Trophoblast cell (in vitro differentiated cells and primary cell): Measurements from ENCODE around the gene PAFAH2.

Experiments
- DNase-seq, 2 donors: peaks; one replicate each; pipeline ENCODE4 v3.0.0-alpha.2; 2016
- H2AFZ ChIP-seq: 2 replicates; pipeline ENCODE4 v1.6.1; 2013; ENCODE audit warnings: low read length, moderate library complexity, mild to moderate bottlenecking; ENCODE audit not compliant: insufficient read depth, poor library complexity
- H2AK5ac ChIP-seq: 2 replicates; pipeline ENCODE4 v1.6.1; 2013; ENCODE audit warnings: mild to moderate bottlenecking, low read length
- H2BK120ac ChIP-seq: 2 replicates; pipeline ENCODE4 v1.6.1; 2013; ENCODE audit warnings: low read length, mild to moderate bottlenecking, moderate library complexity; ENCODE audit not compliant: insufficient read depth, poor library complexity
- H2BK12ac ChIP-seq: 2 replicates; pipeline ENCODE4 v1.6.1; 2013; ENCODE audit warnings: mild to moderate bottlenecking, low read length, moderate library complexity
- H2BK5ac ChIP-seq: 2 replicates; pipeline ENCODE4 v1.6.1; 2013; ENCODE audit warnings: low read length, low read depth, moderate library complexity, mild to moderate bottlenecking; ENCODE audit not compliant: poor library complexity
- H3K14ac ChIP-seq: 2 replicates; pipeline ENCODE4 v1.6.1; 2013; ENCODE audit warnings: mild to moderate bottlenecking, low read length
- H3K18ac ChIP-seq: 2 replicates; pipeline ENCODE4 v1.6.1; 2013; ENCODE audit warnings: mild to moderate bottlenecking, low read length
- H3K23ac ChIP-seq: 2 replicates; pipeline ENCODE4 v1.6.1; 2013; ENCODE audit warnings: low read length
- H3K27ac ChIP-seq: 2 replicates; pipeline ENCODE4 v1.5.1; 2013; ENCODE audit warnings: low read depth, mild to moderate bottlenecking, inconsistent platforms, low read length, moderate library complexity
- H3K27me3 ChIP-seq: 2 replicates; pipeline ENCODE4 v1.6.1; 2013; ENCODE audit warnings: inconsistent platforms, mild to moderate bottlenecking, low read length, moderate library complexity; ENCODE audit not compliant: insufficient read depth
- H3K36me3 ChIP-seq, 2 experiments: 1 replicate in 1 of 2; 2 replicates in 1 of 2; pipeline ENCODE4 v1.6.1; 2013; ENCODE audit warnings: low read length in 2 of 2, mild to moderate bottlenecking in 2 of 2, moderate library complexity in 1 of 2; ENCODE audit not compliant: insufficient read depth in 2 of 2, control insufficient read depth in 1 of 2
- H3K4ac ChIP-seq: 2 replicates; pipeline ENCODE4 v1.6.1; 2013; ENCODE audit warnings: low read depth, mild to moderate bottlenecking, low read length, moderate library complexity
- H3K4me1 ChIP-seq, 2 experiments: 1 replicate in 1 of 2; 2 replicates in 1 of 2; pipeline ENCODE4 v1.6.1; 2013; ENCODE audit warnings: low read length in 2 of 2, mild to moderate bottlenecking in 2 of 2, moderate library complexity in 1 of 2; ENCODE audit not compliant: insufficient read depth in 2 of 2, control insufficient read depth in 1 of 2
- H3K4me2 ChIP-seq: 2 replicates; pipeline ENCODE4 v1.6.1; 2013; ENCODE audit warnings: inconsistent platforms, mild to moderate bottlenecking, low read length, moderate library complexity
- H3K4me3 ChIP-seq: 2 replicates; pipeline ENCODE4 v1.5.1; 2013; ENCODE audit warnings: mild to moderate bottlenecking, low read depth, low read length, inconsistent platforms
- H3K79me1 ChIP-seq: one replicate; pipeline ENCODE4 v1.6.1; 2013; ENCODE audit warnings: low read length
- H3K79me2 ChIP-seq: 2 replicates; pipeline ENCODE4 v1.6.1; 2013; ENCODE audit warnings: low read length, mild to moderate bottlenecking; ENCODE audit not compliant: control insufficient read depth, insufficient read depth, poor library complexity
- H3K9ac ChIP-seq: 2 replicates; pipeline ENCODE4 v1.6.1; 2013; ENCODE audit warnings: mild to moderate bottlenecking, low read length
- H3K9me3 ChIP-seq: 2 replicates; pipeline ENCODE4 v1.6.1; 2013; ENCODE audit warnings: low read depth, mild to moderate bottlenecking, control low read depth, inconsistent platforms, low read length; ENCODE audit not compliant: insufficient read depth
- H4K12ac ChIP-seq: 2 replicates; pipeline ENCODE4 v1.6.1; 2013; ENCODE audit warnings: low read depth, mild to moderate bottlenecking, low read length, moderate library complexity
- H4K8ac ChIP-seq: 2 replicates; pipeline ENCODE4 v1.6.1; 2013; ENCODE audit warnings: low read depth, mild to moderate bottlenecking, low read length, moderate library complexity
- H4K91ac ChIP-seq: one replicate; pipeline ENCODE4 v1.6.1; 2013; ENCODE audit warnings: low read depth, mild to moderate bottlenecking, low read length, moderate library complexity
- WGBS: extraction: QIAGEN DNeasy Blood & Tissue Kit; methylation state at CpG from one replicate; pipeline ENCODE4 v1.1.7; 2013; ENCODE audit warnings: missing lambda C conversion rate; ENCODE audit not compliant: insufficient read length, insufficient coverage; ENCODE audit errors: extremely low coverage; 5-methylcytosine and 5-hydroxymethylcytosine counted together

The PAFAH2 gene

DNA sequence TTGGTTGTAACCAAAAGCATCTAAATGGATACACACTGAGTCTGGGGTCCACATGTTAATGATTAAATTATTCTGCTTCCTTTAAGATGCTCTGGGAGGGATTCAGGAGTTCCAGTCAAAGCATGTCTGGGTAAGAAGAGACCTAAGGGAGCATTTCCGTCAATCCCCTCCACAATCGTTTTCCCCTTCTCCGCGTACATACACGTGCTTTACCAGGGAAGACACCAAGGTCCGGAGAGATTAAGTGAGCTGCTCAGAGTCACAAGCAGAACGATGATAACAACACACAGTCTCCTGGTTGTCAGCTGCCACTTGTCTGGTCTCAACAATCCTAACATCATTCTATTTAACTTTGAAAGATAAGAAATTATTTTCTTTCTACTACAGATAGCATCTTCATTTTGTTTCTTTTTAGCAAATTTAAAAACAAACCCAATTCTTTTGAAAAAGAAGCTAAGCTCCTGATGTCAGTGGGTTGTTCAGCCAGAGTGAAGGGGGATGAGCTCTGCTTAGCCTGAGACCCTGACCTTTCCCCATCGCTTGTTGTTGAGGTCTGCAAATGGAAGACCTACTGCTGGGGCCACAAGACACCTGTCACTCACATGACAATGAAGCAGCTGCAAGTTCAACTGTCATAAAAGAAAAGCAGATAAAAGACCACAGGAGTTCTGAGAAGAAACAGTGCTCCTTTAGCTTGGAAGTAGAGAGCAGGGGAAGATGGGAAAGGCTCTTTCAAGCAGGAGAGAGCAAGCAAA, 4.5 kb downstream of the PAFAH2 start:
- no peak overlapping the region for H3K4ac ChIP-seq

DNA sequence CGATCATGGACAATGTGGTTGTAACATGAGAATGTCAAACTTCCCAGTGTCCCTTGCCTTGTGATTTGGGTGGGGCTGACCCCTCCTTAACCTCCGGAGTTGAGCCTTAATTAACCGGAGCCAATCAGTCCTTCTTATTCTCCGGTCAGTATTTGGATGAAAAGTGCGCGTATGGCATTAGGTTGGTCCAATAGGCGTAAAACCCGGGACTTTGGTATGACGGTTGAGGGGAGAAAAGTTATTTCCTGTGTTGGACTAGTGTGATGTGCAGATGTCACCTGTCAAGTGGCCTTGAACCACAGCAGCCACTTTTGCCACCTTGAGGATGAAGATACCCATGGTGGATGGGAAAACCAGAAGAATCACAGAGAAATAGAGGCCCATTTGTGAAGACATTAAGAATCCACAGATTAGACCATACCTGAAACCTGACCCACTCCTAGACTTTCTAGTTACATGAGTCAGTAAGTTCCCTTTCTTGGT, 5.1 kb downstream of the PAFAH2 start:
- Histone ChIP-seq H3K27ac (no peak overlapping the region), H3K14ac (no peak overlapping the region), H3K18ac (no peak overlapping the region), H3K9ac (no peak overlapping the region), H3K9me3 (peaks cover 2% of the 10 kb centered on the region), H3K4me3 (no peak overlapping the region), H3K23ac (no peak overlapping the region), H4K91ac (peak overlapping the region; percentile 40), H4K12ac (no peak overlapping the region), H4K8ac (no peak overlapping the region), H3K79me2 (peaks cover 2% of the 10 kb centered on the region), H2AFZ (no peak overlapping the region), H3K79me1 (peaks cover 8% of the 10 kb centered on the region), H2BK120ac (no peak overlapping the region), H3K27me3 (no peaks in the 10 kb centered on the region), H2BK5ac (no peak overlapping the region), H3K36me3 (peaks cover 0 to 4% of the 10 kb centered on the region in 2 experiments), H2AK5ac (no peak overlapping the region), H3K4ac (no peak overlapping the region), H3K4me2 (no peak overlapping the region), H2BK12ac (no peak overlapping the region), H3K4me1 (peaks cover 21 to 24% of the 10 kb centered on the region in 2 experiments)
- no peak for DNase-seq
- WGBS, result no CpG with 5 or more reads among the region's 9 CpGs

More for the DNA sequence above, 4.5 kb downstream of the PAFAH2 start:
- WGBS, result no CpG with 5 or more reads among the region's 8 CpGs
- H2BK5ac ChIP-seq, result no peak overlapping the region
- H3K4me3 ChIP-seq, result no peak overlapping the region
- H4K12ac ChIP-seq, result no peak overlapping the region
- no peak for DNase-seq
- peaks cover 21 to 24% of the 10 kb centered on the region in 2 experiments for H3K4me1 ChIP-seq
- no peak overlapping the region for H3K18ac ChIP-seq
- no peak overlapping the region for H3K23ac ChIP-seq
- H3K27ac ChIP-seq, result no peak overlapping the region
- H3K4me2 ChIP-seq, result no peak overlapping the region
- no peak overlapping the region for H2BK12ac ChIP-seq
- H4K91ac ChIP-seq, result no peak overlapping the region
- no peak overlapping the region for H3K14ac ChIP-seq
- H3K27me3 ChIP-seq, result no peaks in the 10 kb centered on the region
- H3K9me3 ChIP-seq, result peaks cover 2% of the 10 kb centered on the region
- no peak overlapping the region for H3K9ac ChIP-seq
- H2BK120ac ChIP-seq, result no peak overlapping the region
- H2AFZ ChIP-seq, result no peak overlapping the region
- no peak overlapping the region for H4K8ac ChIP-seq
- H3K36me3 ChIP-seq, result peaks cover 0 to 4% of the 10 kb centered on the region in 2 experiments
- H2AK5ac ChIP-seq, result no peak overlapping the region
- peaks cover 8% of the 10 kb centered on the region for H3K79me1 ChIP-seq
- H3K79me2 ChIP-seq, result peaks cover 2% of the 10 kb centered on the region

GRCh38 chr1:25991937-25992688, 5.8 kb downstream of the PAFAH2 start:
- no peak overlapping the region for H4K8ac ChIP-seq

DNA sequence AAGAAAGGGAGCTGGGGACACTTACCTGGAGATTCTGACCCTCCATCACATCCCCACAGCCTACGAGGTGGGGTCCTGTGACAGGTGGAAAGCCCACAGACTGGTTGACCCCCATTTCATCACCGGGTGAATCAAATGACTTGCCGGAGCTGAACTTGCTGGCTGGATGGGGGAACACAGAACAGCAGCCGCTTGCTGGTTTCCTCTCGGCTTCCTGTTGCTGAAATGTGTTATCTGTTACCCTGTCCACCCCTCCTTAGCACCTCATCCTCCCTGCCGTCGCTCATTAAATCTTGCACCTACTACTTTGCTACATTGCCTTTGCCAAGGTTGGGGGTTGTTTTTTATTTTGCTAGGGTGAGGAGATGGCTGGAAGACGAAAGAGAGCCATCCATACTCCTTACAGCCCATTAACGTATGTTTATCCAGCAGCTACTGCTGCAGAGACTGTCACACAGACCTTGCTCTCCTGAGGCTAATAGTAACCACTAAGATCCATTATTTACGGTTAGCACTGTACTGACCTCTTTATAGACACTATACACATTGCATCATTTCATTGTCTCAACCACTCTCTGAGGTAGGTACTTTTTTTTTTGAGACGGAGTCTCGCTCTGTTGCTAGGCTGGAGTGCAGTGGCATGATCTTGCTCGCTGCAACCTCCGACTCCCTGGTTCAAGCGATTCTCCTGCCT, 7.0 kb downstream of the PAFAH2 start:
- Histone ChIP-seq H2AFZ (no peak overlapping the region), H3K4me1 (peaks cover 17 to 19% of the 10 kb centered on the region in 2 experiments), H2BK12ac (no peak overlapping the region), H3K4me2 (no peak overlapping the region), H2BK5ac (peak overlapping the region; percentile 24), H3K18ac (peak overlapping the region; percentile 14), H3K79me2 (no peaks in the 10 kb centered on the region), H4K8ac (no peak overlapping the region), H3K27ac (no peak overlapping the region), H3K9me3 (peaks cover 2% of the 10 kb centered on the region), H3K9ac (no peak overlapping the region), H4K91ac (peak overlapping the region; percentile 11), H3K14ac (no peak overlapping the region), H4K12ac (no peak overlapping the region), H3K36me3 (peaks cover 1 to 11% of the 10 kb centered on the region in 2 experiments), H3K4me3 (no peak overlapping the region), H3K4ac (no peak overlapping the region), H2AK5ac (peak overlapping the region; percentile 11), H3K23ac (no peak overlapping the region), H2BK120ac (no peak overlapping the region), H3K79me1 (no peaks in the 10 kb centered on the region), H3K27me3 (no peaks in the 10 kb centered on the region)
- no CpG with 5 or more reads among the region's 15 CpGs for WGBS
- no peak for DNase-seq

More at GRCh38 chr1:25991937-25992688, 5.8 kb downstream of the PAFAH2 start:
- H3K23ac ChIP-seq, result no peak overlapping the region
- no peak overlapping the region for H3K18ac ChIP-seq
- DNase-seq, result peak; percentile 80 to 85
- peaks cover 2% of the 10 kb centered on the region for H3K79me2 ChIP-seq
- no CpG with 5 or more reads among the region's 5 CpGs for WGBS
- H2AFZ ChIP-seq, result no peak overlapping the region
- H2BK5ac ChIP-seq, result no peak overlapping the region
- peak overlapping the region; percentile 40 for H4K91ac ChIP-seq
- peaks cover 2% of the 10 kb centered on the region for H3K9me3 ChIP-seq
- peaks cover 0 to 8% of the 10 kb centered on the region in 2 experiments for H3K36me3 ChIP-seq
- H3K27ac ChIP-seq, result no peak overlapping the region
- H3K14ac ChIP-seq, result no peak overlapping the region
- H3K4me3 ChIP-seq, result no peak overlapping the region
- H2BK12ac ChIP-seq, result no peak overlapping the region
- no peaks in the 10 kb centered on the region for H3K27me3 ChIP-seq
- no peak overlapping the region for H2BK120ac ChIP-seq
- H2AK5ac ChIP-seq, result no peak overlapping the region
- H3K4ac ChIP-seq, result no peak overlapping the region
- H3K79me1 ChIP-seq, result peaks cover 2% of the 10 kb centered on the region
- H3K4me2 ChIP-seq, result no peak overlapping the region
- no peak overlapping the region for H4K12ac ChIP-seq
- no peak overlapping the region for H3K9ac ChIP-seq
- H3K4me1 ChIP-seq, result peaks cover 21 to 22% of the 10 kb centered on the region in 2 experiments
